Measurements from ENCODE around the gene DBNDD1.

GRCh38 chr16:90046971-90047713 lies 27.9 kb upstream of the DBNDD1 start:
- TF ChIP-seq POLR2A (IDR thresholded peaks at IDR 0.05; ENCODE audit: low read length) (no peak), GATA1 (IDR thresholded peaks at IDR 0.05; ENCODE audit: low read depth, low read length) (no peak)

All from erythroblast (primary cell).